C4-2B (cell line): ENCODE data around the gene UQCC5.

ENCODE experiments used
- CTCF ChIP-seq: fragments of 450-650 bp; conservative IDR thresholded peaks from 2 replicates; pipeline ENCODE4 v1.5.1; 2017; ENCODE audit warnings: mild to moderate bottlenecking
- ZFX ChIP-seq: fragments of 450-650 bp; IDR thresholded peaks from 2 replicates; pipeline ENCODE4 v1.6.1; 2017

- no peak for TF ChIP-seq CTCF
- no peak for TF ChIP-seq ZFX
These were observed 23.7 kb upstream of the UQCC5 start for GRCh38 chr3:52512727-52513126.
